Activated CD4-positive, CD25-positive, alpha-beta regulatory T cell treated with anti-CD3 and anti-CD28 coated beads, Interleukin-2, amount 50 U/mL, for 16 hours (primary cell): ENCODE data around the gene NEK6.

Experiments used
- DNase-seq: peaks from one replicate; pipeline ENCODE4 v3.0.0-alpha.2; 2020; ENCODE audit warnings: low read depth, low spot score

Gene NEK6

GRCh38 chr9:124354346-124355038, 96.7 kb downstream of the NEK6 start:
- no peak for DNase-seq

- no peak for DNase-seq
These were observed 97.5 kb downstream of the NEK6 start for GRCh38 chr9:124355039-124355940.

- DNase-seq: no peak
These were observed 98.4 kb downstream of the NEK6 start for GRCh38 chr9:124355941-124356744.

- no peak for DNase-seq
These were observed 99.1 kb downstream of the NEK6 start for GRCh38 chr9:124356745-124357390.

DNA sequence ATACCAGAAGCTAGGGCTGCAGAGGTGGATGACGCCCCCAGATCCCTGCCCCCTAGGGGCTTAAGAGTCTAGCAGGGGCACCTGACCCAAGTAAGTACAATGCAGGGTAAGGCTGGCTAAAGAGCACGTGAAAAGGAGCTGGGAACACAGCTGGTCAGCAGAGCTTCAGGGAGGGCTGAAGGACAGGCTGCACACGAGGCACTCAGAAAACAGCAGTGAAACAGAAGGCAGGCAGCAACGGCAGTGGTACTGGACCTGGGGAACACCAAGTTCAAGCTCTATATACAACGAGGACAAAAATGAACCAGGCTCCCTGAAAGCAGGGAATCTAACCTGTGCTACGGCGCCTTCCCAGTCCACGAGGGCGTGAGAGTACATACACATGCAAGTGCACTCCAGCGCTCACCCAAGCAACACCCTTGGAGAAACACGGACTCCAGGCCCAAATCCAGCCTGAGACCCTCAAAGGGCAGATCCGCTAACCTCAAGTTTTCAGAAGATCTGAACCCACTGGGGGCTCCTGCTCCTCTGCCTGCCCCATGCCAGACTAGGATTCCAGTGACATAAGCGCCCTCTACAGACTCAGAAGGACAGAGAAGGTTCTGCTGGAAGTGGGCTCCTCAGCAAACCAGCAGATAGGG, 100.1 kb downstream of the NEK6 start:
- DNase-seq: no peak

- no peak for DNase-seq
These were observed 100.9 kb downstream of the NEK6 start for GRCh38 chr9:124358631-124359030.

- DNase-seq: no peak
These were observed 101.7 kb downstream of the NEK6 start for GRCh38 chr9:124359426-124359825.

- no peak for DNase-seq
These were observed 102.3 kb downstream of the NEK6 start for GRCh38 chr9:124359855-124360678.

GRCh38 chr9:124361128-124361527, 103.4 kb downstream of the NEK6 start:
- DNase-seq: no peak

GRCh38 chr9:124363326-124364096, 105.8 kb downstream of the NEK6 start:
- no peak for DNase-seq

DNA sequence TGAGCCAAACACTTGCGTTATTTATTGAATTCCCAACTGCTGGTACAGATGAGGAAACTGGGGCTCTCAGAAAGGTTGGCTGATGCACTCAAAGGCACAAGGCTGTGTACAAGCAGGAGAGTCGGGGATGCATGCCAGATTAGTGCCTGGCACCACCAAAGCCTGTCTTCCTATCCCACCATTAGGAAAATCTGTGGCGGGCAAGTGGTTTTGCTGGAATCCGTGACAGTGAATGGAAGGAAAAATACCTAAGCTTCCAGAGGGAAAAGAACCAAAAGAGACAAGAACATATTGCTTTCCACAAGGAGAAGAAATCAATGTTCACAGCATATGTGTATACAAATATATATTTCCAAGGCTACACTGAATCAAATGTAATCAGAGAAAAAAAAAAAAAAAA, 106.4 kb downstream of the NEK6 start:
- DNase-seq: no peak

- no peak for DNase-seq
These were observed 107.3 kb downstream of the NEK6 start for GRCh38 chr9:124365036-124365435.

DNA sequence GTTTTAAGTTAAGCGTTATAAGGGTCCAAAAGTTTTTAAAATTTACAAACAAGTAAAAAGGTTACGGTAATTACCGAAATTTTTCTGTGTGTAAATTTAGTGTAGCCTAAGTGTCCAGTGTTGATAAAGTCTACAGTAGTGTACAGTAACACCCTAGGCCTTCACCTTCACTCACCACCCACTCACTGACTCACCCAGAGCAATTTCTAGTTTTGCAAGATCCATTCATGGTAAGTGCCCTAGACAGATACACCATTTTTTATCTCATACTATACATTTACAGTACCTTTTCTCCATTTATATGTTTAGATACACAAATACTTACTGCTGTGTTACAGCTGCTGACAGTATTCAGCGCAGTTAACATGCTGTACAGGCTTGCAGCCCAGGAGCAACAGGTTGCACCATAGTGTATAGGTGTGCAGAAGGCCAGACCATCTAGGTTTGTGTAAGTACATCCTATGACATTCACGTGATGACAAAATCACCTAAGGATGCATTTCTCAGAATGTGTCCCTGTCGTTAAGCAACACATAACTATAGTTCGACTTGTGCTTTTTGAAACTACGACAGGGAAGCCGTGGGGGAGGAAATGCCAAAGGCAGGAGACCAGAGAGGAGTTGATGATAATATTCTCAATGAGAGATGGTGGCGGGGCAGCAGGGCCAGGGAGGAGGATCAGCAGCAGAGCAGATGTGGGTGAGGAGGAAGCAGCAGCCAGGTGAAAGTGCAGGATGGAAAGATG, 108.9 kb downstream of the NEK6 start:
- no peak for DNase-seq

GRCh38 chr9:124368692-124369091, 110.9 kb downstream of the NEK6 start:
- no peak for DNase-seq

- DNase-seq: no peak
These were observed 111.6 kb downstream of the NEK6 start for GRCh38 chr9:124369231-124369797.

- no peak for DNase-seq
These were observed 113.3 kb downstream of the NEK6 start for GRCh38 chr9:124370896-124371582.

- DNase-seq: no peak
These were observed 114.3 kb downstream of the NEK6 start for GRCh38 chr9:124372038-124372437.

- no peak for DNase-seq
These were observed 115.6 kb downstream of the NEK6 start for GRCh38 chr9:124373386-124373785.
